Thoracic aorta (tissue), 2 donors: ENCODE measurements around the gene MYLK3. TPM values are rescaled to one million over a fixed set of nuclear protein-coding genes. Genes with fewer than 3 reads are reported as not detected.

ENCODE experiments used
- ATAC-seq: fragments of 150-250 bp; one replicate; pipeline ENCODE4 v1.8.0; 2017; ENCODE audit warnings: low read depth; ENCODE audit not compliant: insufficient number of reproducible peaks, low FRiP score
- DNase-seq: peaks from one replicate; pipeline ENCODE4 v3.0.0-alpha.2; 2020; ENCODE audit warnings: low spot score
- H3K27ac ChIP-seq, 2 donors: fragments of 200-600 bp; sonication (generic); 1 replicate in 1 of 2; 2 replicates in 1 of 2; pipeline ENCODE4 v1.5.1; 2016; ENCODE audit warnings: mild to moderate bottlenecking in 2 of 2, moderate library complexity in 2 of 2
- H3K27me3 ChIP-seq: fragments of 200-600 bp; sonication (generic); replicated peaks from 2 replicates; pipeline ENCODE4 v1.6.0; 2016; ENCODE audit warnings: mild to moderate bottlenecking; ENCODE audit not compliant: insufficient read depth
- H3K36me3 ChIP-seq: fragments of 200-600 bp; sonication (generic); one replicate; pipeline ENCODE4 v1.5.1; 2016
- H3K4me1 ChIP-seq, 2 donors: fragments of 200-600 bp; sonication (generic); 1 replicate in 1 of 2; 2 replicates in 1 of 2; pipeline versions ENCODE4 v1.5.1 to v1.6.0; 2016; ENCODE audit warnings: low read depth in 2 of 2, mild to moderate bottlenecking in 1 of 2; ENCODE audit not compliant: control insufficient read depth in 1 of 2
- H3K4me3 ChIP-seq: fragments of 200-600 bp; sonication (generic); 2 replicates; pipeline ENCODE4 v1.5.1; 2016; ENCODE audit warnings: mild to moderate bottlenecking
- H3K9me3 ChIP-seq: fragments of 200-600 bp; sonication (generic); 2 replicates; pipeline ENCODE4 v1.5.1; 2016
- total RNA-seq, 2 donors: library from RNA; depleted of rRNA; stranded (reverse); fragments of >200 nt; gene quantifications; one replicate each; pipeline versions ENCODE4 v1.1.0 to v1.2.3, GENCODE V29; 2016
- TF ChIP-seq, protein P1 (sequence below): fragments of 200-600 bp; sonication (generic); IDR thresholded peaks from one replicate; pipeline ENCODE4 v1.5.1; 2019; ENCODE audit warnings: antibody characterized with exemption

The MYLK3 gene
- total RNA-seq, 2 donors from 2014 or later: 0.14 to 3.0 TPM

DNA sequence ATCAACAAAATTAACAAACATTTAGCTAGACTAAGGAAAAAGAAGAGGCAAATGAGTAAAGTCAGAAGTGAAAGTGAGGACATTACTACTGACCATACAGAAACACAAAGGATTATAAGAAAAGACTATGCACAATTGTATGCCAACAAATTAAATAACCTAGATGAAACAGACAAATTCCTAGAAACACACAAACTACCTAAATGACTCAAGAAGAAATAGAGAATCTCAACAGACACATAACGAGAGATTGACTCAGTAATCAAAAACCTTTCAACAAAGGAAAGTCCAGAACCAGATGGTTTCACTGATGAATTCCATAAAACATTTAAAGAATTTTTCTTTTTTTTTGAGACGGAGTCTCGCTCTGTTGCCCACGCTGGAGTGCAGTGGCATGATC lies 35.7 kb upstream of the MYLK3 start:
- no peaks in the 10 kb centered on the region for H3K27me3 ChIP-seq
- H3K27ac ChIP-seq: no peak overlapping the region
- H3K9me3 ChIP-seq: no peaks in the 10 kb centered on the region
- ATAC-seq (no peak), DNase-seq (no peak)
- no peaks in the 10 kb centered on the region for H3K36me3 ChIP-seq
- TF ChIP-seq, protein P1, sequence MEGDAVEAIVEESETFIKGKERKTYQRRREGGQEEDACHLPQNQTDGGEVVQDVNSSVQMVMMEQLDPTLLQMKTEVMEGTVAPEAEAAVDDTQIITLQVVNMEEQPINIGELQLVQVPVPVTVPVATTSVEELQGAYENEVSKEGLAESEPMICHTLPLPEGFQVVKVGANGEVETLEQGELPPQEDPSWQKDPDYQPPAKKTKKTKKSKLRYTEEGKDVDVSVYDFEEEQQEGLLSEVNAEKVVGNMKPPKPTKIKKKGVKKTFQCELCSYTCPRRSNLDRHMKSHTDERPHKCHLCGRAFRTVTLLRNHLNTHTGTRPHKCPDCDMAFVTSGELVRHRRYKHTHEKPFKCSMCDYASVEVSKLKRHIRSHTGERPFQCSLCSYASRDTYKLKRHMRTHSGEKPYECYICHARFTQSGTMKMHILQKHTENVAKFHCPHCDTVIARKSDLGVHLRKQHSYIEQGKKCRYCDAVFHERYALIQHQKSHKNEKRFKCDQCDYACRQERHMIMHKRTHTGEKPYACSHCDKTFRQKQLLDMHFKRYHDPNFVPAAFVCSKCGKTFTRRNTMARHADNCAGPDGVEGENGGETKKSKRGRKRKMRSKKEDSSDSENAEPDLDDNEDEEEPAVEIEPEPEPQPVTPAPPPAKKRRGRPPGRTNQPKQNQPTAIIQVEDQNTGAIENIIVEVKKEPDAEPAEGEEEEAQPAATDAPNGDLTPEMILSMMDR: no peak
- no peaks in the 10 kb centered on the region for H3K4me1 ChIP-seq
- no peak overlapping the region for H3K4me3 ChIP-seq

GRCh38 chr16:46782320-46782719 lies 34.2 kb upstream of the MYLK3 start:
- H3K27me3 ChIP-seq: no peaks in the 10 kb centered on the region
- no peaks in the 10 kb centered on the region for H3K36me3 ChIP-seq
- DNase-seq (no peak), ATAC-seq (no peak)
- TF ChIP-seq, protein P1: no peak
- H3K27ac ChIP-seq: no peak overlapping the region
- H3K4me3 ChIP-seq: no peak overlapping the region
- no peaks in the 10 kb centered on the region for H3K9me3 ChIP-seq
- H3K4me1 ChIP-seq: no peaks in the 10 kb centered on the region

DNA sequence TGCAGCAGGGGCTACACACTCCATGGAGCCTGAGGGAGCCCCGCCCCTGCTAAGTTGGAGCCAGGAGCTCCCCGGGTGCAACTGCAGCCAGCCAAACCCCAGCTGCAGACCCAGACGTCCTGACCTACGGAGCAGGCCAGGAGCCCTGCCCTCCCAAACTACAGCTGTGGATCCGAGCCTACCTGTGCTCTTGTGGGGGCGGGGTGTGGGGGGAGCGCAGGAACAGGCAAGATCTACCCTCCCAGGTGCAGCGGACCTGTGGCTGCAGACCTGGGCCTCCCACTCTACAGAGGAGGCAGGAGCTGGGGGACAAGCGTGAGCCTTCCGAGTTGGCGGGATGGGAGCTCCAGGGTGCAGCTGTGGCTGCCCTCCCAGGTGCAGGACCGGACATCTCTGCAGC lies 29.7 kb upstream of the MYLK3 start:
- TF ChIP-seq, protein P1: no peak
- Histone ChIP-seq H3K27me3 (no peaks in the 10 kb centered on the region), H3K4me1 (no peaks in the 10 kb centered on the region), H3K9me3 (no peaks in the 10 kb centered on the region), H3K36me3 (no peaks in the 10 kb centered on the region), H3K4me3 (no peak overlapping the region), H3K27ac (no peak overlapping the region)
- DNase-seq (no peak), ATAC-seq (no peak)

GRCh38 chr16:46775214-46775613 lies 27.1 kb upstream of the MYLK3 start:
- ATAC-seq (no peak), DNase-seq (no peak)
- Histone ChIP-seq H3K4me3 (no peak overlapping the region), H3K36me3 (no peaks in the 10 kb centered on the region), H3K4me1 (no peaks in the 10 kb centered on the region), H3K27ac (no peak overlapping the region), H3K9me3 (no peaks in the 10 kb centered on the region), H3K27me3 (no peaks in the 10 kb centered on the region)
- TF ChIP-seq, protein P1: no peak

- TF ChIP-seq, protein P1: no peak
Measured at GRCh38 chr16:46774743-46775177, 26.6 kb upstream of the MYLK3 start.

More at GRCh38 chr16:46774743-46775177, 26.6 kb upstream of the MYLK3 start:
- no peak overlapping the region for H3K27ac ChIP-seq
- H3K4me3 ChIP-seq: no peak overlapping the region
- no peaks in the 10 kb centered on the region for H3K36me3 ChIP-seq
- ATAC-seq (no peak), DNase-seq (no peak)
- no peaks in the 10 kb centered on the region for H3K4me1 ChIP-seq
- H3K27me3 ChIP-seq: no peaks in the 10 kb centered on the region
- H3K9me3 ChIP-seq: no peaks in the 10 kb centered on the region
